Natural killer cell (primary cell): ENCODE measurements around the gene XPNPEP2. TPM values are rescaled to one million over a fixed set of nuclear protein-coding genes. Genes with fewer than 3 reads are reported as not detected.
"Not testable (repeated sequence)": the region's sequence is repeated elsewhere in the genome, so short reads cannot be mapped to it uniquely, and the experiment has no call there.

ENCODE experiments used
- ATAC-seq, 3 donors: fragments of 150-1000 bp in 2 of 3; fragments of 200-7000 bp in 1 of 3; cut with Tn5 transposase; 1 replicate in 1 of 3; 2 replicates in 2 of 3; pipeline ENCODE4 v1.10.0; 2021; ENCODE audit warnings: mild to moderate bottlenecking in 2 of 3, moderate library complexity in 2 of 3
- DNase-seq, 2 donors: peaks; one replicate each; pipeline versions ENCODE4 v3.0.0 to v3.0.0-alpha.2; 2013 to 2021; ENCODE audit warnings: mixed read lengths in 1 of 2
- H3K27ac ChIP-seq: one replicate; pipeline ENCODE4 v1.5.1; 2013; ENCODE audit warnings: mild to moderate bottlenecking, low read length
- H3K27me3 ChIP-seq: one replicate; pipeline ENCODE4 v1.6.1; 2013; ENCODE audit warnings: low read length; ENCODE audit not compliant: control insufficient read depth, insufficient read depth
- H3K36me3 ChIP-seq: one replicate; pipeline ENCODE4 v1.6.1; 2013; ENCODE audit warnings: low read length; ENCODE audit not compliant: control insufficient read depth, insufficient read depth
- H3K4me1 ChIP-seq: one replicate; pipeline ENCODE4 v1.6.1; 2013; ENCODE audit warnings: low read length; ENCODE audit not compliant: control insufficient read depth, insufficient read depth
- H3K4me3 ChIP-seq: one replicate; pipeline ENCODE4 v1.5.1; 2013; ENCODE audit warnings: low read length
- H3K9me3 ChIP-seq: one replicate; pipeline ENCODE4 v1.6.1; 2013; ENCODE audit warnings: low read length; ENCODE audit not compliant: control insufficient read depth, insufficient read depth
- H3K27ac Mint-ChIP-seq, 2 donors: one replicate each; pipeline ENCODE4 v1.8.0; 2022; ENCODE audit warnings: mild to moderate bottlenecking in 2 of 2, mixed read lengths in 2 of 2, moderate library complexity in 1 of 2
- H3K27me3 Mint-ChIP-seq, 2 donors: one replicate each; pipeline ENCODE4 v1.8.0; 2022; ENCODE audit warnings: low read depth in 2 of 2, mixed read lengths in 2 of 2
- H3K36me3 Mint-ChIP-seq: one replicate; pipeline ENCODE4 v1.8.0; 2022; ENCODE audit warnings: mixed read lengths
- H3K4me1 Mint-ChIP-seq, 2 donors: one replicate each; pipeline ENCODE4 v1.8.0; 2022; ENCODE audit warnings: mixed read lengths in 2 of 2
- H3K4me3 Mint-ChIP-seq: one replicate; pipeline ENCODE4 v1.8.0; 2022; ENCODE audit warnings: mild to moderate bottlenecking, moderate library complexity, mixed read lengths
- H3K9me3 Mint-ChIP-seq, 2 donors: one replicate each; pipeline ENCODE4 v1.8.0; 2022; ENCODE audit warnings: mixed read lengths in 2 of 2
- WGBS: methylation state at CpG from one replicate; pipeline ENCODE4 v1.1.7; 2013; ENCODE audit warnings: missing lambda C conversion rate; ENCODE audit not compliant: insufficient coverage; 5-methylcytosine and 5-hydroxymethylcytosine counted together
- intact Hi-C: fragments of 100-400 bp; cut with micrococcal nuclease; formaldehyde crosslinking; loops from one replicate; pipeline ENCODE4 v1.14.2; 2022
- total RNA-seq, 4 donors: library from RNA; stranded (reverse); fragments of 120-200 nt in 1 of 4; gene quantifications; one replicate each; pipeline versions ENCODE4 v1.2.3 to v1.2.4, GENCODE V29; 2013 to 2022
- TF ChIP-seq, protein P1 (sequence below): fragments of 200-600 bp; IDR thresholded peaks from one replicate; pipeline ENCODE4 v1.8.0; 2022; ENCODE audit warnings: antibody characterized with exemption

XPNPEP2 gene
- total RNA-seq, 3 donors from 2014 or later (not counting 1 experiment from before 2014, with no cell fraction given): 0.96 to 2.6 (median 1.6) TPM

- 48% methylated on average over 5 of the region's 5 CpGs for WGBS
- Histone ChIP-seq H3K27me3 (no peaks in the 10 kb centered on the region), H3K4me1 (peaks cover 43% of the 10 kb centered on the region), H3K4me3 (no peak overlapping the region), H3K27ac (no peak overlapping the region), H3K36me3 (no peaks in the 10 kb centered on the region), H3K9me3 (no peaks in the 10 kb centered on the region)
- no peak overlapping the region for H3K4me3 Mint-ChIP-seq
- intact Hi-C loops: no loop called here
- peak in 1 of 2 donors; percentile 13 for DNase-seq
- H3K36me3 Mint-ChIP-seq: no peaks in the 10 kb centered on the region
- peaks cover 16 to 20% of the 10 kb centered on the region in 2 donors for H3K4me1 Mint-ChIP-seq
- ATAC-seq: no peak
- H3K27ac Mint-ChIP-seq: peak overlapping the region in 1 of 2 donors; percentile 45
- TF ChIP-seq, protein P1, sequence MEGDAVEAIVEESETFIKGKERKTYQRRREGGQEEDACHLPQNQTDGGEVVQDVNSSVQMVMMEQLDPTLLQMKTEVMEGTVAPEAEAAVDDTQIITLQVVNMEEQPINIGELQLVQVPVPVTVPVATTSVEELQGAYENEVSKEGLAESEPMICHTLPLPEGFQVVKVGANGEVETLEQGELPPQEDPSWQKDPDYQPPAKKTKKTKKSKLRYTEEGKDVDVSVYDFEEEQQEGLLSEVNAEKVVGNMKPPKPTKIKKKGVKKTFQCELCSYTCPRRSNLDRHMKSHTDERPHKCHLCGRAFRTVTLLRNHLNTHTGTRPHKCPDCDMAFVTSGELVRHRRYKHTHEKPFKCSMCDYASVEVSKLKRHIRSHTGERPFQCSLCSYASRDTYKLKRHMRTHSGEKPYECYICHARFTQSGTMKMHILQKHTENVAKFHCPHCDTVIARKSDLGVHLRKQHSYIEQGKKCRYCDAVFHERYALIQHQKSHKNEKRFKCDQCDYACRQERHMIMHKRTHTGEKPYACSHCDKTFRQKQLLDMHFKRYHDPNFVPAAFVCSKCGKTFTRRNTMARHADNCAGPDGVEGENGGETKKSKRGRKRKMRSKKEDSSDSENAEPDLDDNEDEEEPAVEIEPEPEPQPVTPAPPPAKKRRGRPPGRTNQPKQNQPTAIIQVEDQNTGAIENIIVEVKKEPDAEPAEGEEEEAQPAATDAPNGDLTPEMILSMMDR: no peak
- no peaks in the 10 kb centered on the region for H3K27me3 Mint-ChIP-seq
- no peaks in the 10 kb centered on the region for H3K9me3 Mint-ChIP-seq
Observed at GRCh38 chrX:129737916-129738315, 863 bp upstream of the XPNPEP2 start.

GRCh38 chrX:129739578-129739977, 799 bp downstream of the XPNPEP2 start:
- no peaks in the 10 kb centered on the region for H3K27me3 Mint-ChIP-seq
- H3K27ac Mint-ChIP-seq: no peak overlapping the region
- H3K9me3 Mint-ChIP-seq: no peaks in the 10 kb centered on the region
- intact Hi-C loops: no loop called here
- H3K36me3 ChIP-seq: no peaks in the 10 kb centered on the region
- no peak for DNase-seq
- TF ChIP-seq, protein P1: no peak
- peaks cover 30 to 32% of the 10 kb centered on the region in 2 donors for H3K4me1 Mint-ChIP-seq
- H3K4me3 ChIP-seq: no peak overlapping the region
- peaks cover 56% of the 10 kb centered on the region for H3K4me1 ChIP-seq
- no peak overlapping the region for H3K4me3 Mint-ChIP-seq
- WGBS: 90% methylated on average over 4 of the region's 4 CpGs
- H3K27ac ChIP-seq: no peak overlapping the region
- H3K9me3 ChIP-seq: no peaks in the 10 kb centered on the region
- no peaks in the 10 kb centered on the region for H3K36me3 Mint-ChIP-seq
- no peaks in the 10 kb centered on the region for H3K27me3 ChIP-seq
- no peak for ATAC-seq

DNA sequence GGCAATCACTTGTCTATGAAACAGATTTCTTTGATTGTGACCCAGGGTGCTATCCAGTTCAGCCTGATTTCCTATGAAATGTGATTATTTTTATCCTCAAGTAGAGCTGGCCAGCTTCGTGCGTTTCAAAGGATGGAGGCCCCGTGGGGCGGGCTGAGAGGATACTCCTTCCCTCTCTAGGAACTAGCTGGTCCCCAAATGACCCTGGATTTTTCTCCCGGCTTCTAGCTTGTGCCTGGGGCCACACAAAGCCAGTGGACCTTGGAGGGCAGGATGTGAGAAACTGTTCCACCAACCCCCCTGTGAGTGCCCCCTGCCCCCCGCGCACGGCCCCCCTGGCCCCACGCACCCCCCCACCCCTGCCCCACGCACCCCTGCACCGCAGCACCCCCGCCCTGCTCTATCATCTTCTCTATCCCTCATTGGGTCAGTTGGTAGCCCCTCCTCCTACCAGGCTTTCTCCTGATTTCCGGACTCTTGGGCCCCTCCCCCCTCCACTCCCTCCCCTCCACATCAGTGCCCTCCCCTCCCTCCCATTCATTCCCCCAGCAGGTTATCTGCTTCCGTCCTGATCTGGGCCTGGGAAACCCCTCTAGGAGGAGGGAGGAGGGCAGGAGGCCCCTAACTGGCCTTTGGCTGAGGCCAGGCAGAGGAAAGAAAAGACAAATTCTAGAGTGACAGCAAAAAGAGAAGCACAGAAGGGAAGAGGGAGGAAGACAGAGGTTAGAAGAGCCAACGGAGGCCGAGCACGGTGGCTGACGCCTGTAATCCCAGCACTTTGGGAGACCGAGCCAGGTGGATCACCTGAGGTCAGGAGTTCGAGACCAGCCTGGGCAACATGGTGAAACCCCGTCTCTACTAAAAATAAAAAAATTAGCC, 3.3 kb downstream of the XPNPEP2 start:
- Histone ChIP-seq H3K27me3 (no peaks in the 10 kb centered on the region), H3K27ac (no peak overlapping the region), H3K36me3 (no peaks in the 10 kb centered on the region), H3K4me1 (peaks cover 54% of the 10 kb centered on the region), H3K4me3 (no peak overlapping the region), H3K9me3 (no peaks in the 10 kb centered on the region)
- Mint-ChIP-seq H3K36me3 (no peaks in the 10 kb centered on the region), H3K4me3 (peak overlapping the region; percentile 41), H3K27me3 (no peaks in the 10 kb centered on the region), H3K9me3 (no peaks in the 10 kb centered on the region), H3K4me1 (peaks cover 21 to 39% of the 10 kb centered on the region in 2 donors), H3K27ac (peak overlapping the region; percentile 64 to 71)
- ATAC-seq (no peak), DNase-seq (no peak)
- intact Hi-C loops: no loop called here
- WGBS: 64% methylated on average over 13 of the region's 21 CpGs
- TF ChIP-seq, protein P1: no peak

DNA sequence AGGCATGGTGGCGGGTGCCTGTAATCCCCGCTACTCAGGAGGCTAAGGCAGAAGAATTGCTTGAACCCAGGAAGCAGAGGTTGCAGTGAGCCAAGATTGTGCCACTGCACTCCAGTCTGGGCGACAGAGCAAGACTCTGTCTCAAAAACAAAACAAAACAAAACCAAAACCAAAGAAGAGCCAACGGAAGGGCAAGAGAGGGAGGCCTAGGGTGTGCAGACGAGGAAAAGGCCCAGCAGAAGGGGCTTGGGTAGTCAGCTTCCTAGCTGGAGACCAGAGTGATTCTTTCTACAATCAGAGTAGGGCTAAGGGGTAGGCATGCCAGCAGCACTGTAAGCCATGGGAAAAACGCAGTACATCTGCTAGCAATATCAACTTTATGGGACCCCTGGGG, 4.0 kb downstream of the XPNPEP2 start:
- Histone ChIP-seq H3K27ac (peak overlapping the region; percentile 29), H3K4me1 (peaks cover 47% of the 10 kb centered on the region)
- H3K9me3 ChIP-seq, H3K4me3 ChIP-seq, intact Hi-C loops, H3K27me3 ChIP-seq, H3K36me3 Mint-ChIP-seq, H3K36me3 ChIP-seq, H3K9me3 Mint-ChIP-seq, H3K27me3 Mint-ChIP-seq: not testable (repeated sequence)
- ATAC-seq (peak; percentile 52 to 53 (median 52)), DNase-seq (peak in 1 of 2 donors; percentile 15)
- peaks cover 21 to 39% of the 10 kb centered on the region in 2 donors for H3K4me1 Mint-ChIP-seq
- peak overlapping the region; percentile 64 to 71 for H3K27ac Mint-ChIP-seq
- H3K4me3 Mint-ChIP-seq: peak overlapping the region; percentile 41
- whole genome bisulfite sequencing: 48% methylated on average over 5 of the region's 6 CpGs
